Measurements from ENCODE around the gene POLL.

DNA sequence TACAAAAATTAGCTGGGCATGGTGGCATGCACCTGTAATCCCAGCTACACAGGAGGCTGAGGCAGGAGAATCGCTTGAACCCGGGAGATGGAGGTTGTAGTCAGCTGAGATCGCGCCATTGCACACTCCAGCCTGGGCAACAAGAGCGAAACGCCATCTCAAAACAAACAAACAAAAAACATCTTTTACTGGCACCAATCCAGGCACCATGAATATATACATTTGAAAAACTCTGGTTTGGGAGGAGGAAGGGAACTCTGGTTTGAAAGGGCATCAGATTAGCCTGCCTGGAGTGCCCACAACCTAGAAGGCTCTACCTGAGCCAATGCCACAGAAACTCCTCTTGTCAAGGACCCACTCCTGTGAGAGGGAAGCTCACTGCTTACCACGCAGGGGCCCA lies 15.9 kb downstream of the POLL start:
- TF ChIP-seq, protein P1, sequence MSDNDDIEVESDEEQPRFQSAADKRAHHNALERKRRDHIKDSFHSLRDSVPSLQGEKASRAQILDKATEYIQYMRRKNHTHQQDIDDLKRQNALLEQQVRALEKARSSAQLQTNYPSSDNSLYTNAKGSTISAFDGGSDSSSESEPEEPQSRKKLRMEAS (IDR thresholded peaks at IDR 0.05; ENCODE audit: insufficient read depth, insufficient read length): no peak
- TF ChIP-seq, protein P2, sequence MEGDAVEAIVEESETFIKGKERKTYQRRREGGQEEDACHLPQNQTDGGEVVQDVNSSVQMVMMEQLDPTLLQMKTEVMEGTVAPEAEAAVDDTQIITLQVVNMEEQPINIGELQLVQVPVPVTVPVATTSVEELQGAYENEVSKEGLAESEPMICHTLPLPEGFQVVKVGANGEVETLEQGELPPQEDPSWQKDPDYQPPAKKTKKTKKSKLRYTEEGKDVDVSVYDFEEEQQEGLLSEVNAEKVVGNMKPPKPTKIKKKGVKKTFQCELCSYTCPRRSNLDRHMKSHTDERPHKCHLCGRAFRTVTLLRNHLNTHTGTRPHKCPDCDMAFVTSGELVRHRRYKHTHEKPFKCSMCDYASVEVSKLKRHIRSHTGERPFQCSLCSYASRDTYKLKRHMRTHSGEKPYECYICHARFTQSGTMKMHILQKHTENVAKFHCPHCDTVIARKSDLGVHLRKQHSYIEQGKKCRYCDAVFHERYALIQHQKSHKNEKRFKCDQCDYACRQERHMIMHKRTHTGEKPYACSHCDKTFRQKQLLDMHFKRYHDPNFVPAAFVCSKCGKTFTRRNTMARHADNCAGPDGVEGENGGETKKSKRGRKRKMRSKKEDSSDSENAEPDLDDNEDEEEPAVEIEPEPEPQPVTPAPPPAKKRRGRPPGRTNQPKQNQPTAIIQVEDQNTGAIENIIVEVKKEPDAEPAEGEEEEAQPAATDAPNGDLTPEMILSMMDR (IDR thresholded peaks at IDR 0.05; ENCODE audit: extremely low read depth in 1 of 2, insufficient read depth in 1 of 2, low read depth in 1 of 2, low read length in 2 of 2): no peak
- TF ChIP-seq POLR2A (IDR thresholded peaks at IDR 0.05; ENCODE audit: low read depth, low read length) (no peak), FOS (IDR thresholded peaks at IDR 0.05; ENCODE audit: borderline replicate concordance, insufficient read depth, low read length) (no peak)

Data from endothelial cell of umbilical vein (primary cell).